PFSK-1 (cell line): ENCODE data around the gene RAB21.

Experiments used
- FOXP2 ChIP-seq: optimal IDR thresholded peaks from 2 replicates; pipeline ENCODE3; 2011; ENCODE audit warnings: borderline replicate concordance, control low read depth, inconsistent platforms; ENCODE audit not compliant: insufficient read depth; ENCODE audit errors: extremely low read length, extremely low read depth
- POLR2AphosphoS5 ChIP-seq: IDR thresholded peaks from 2 replicates; pipeline ENCODE4 v1.6.1; 2012; ENCODE audit warnings: low read depth, mild to moderate bottlenecking, control low read depth, low read length, moderate library complexity
- REST ChIP-seq, 2 experiments: IDR thresholded peaks; 2 replicates each; pipeline versions ENCODE4 v1.6.1 to v1.8.0; 2011 to 2012; ENCODE audit warnings: low read depth in 2 of 2, low read length in 2 of 2, control low read depth in 1 of 2, inconsistent platforms in 1 of 2, mild to moderate bottlenecking in 1 of 2, moderate library complexity in 1 of 2; ENCODE audit not compliant: insufficient read depth in 1 of 2
- SIN3A ChIP-seq: IDR thresholded peaks from 2 replicates; pipeline ENCODE4 v1.6.1; 2012; ENCODE audit warnings: mild to moderate bottlenecking, low read length, moderate library complexity, borderline replicate concordance; ENCODE audit not compliant: insufficient read depth
- TAF1 ChIP-seq: IDR thresholded peaks from 2 replicates; pipeline ENCODE4 v1.6.1; 2012; ENCODE audit warnings: low read length, control low read depth, borderline replicate concordance; ENCODE audit not compliant: insufficient read depth

RAB21 gene

GRCh38 chr12:71744522-71745300 lies 10.0 kb upstream of the RAB21 start:
- no peak for TF ChIP-seq REST (IDR thresholded peaks at IDR 0.05; ENCODE audit: insufficient read depth in 1 of 2, low read depth in 2 of 2, low read length in 2 of 2)
- no peak for TF ChIP-seq FOXP2
- TF ChIP-seq SIN3A: no peak
- TF ChIP-seq TAF1: no peak
- no peak for TF ChIP-seq POLR2AphosphoS5

- no peak for TF ChIP-seq REST (IDR thresholded peaks at IDR 0.05; ENCODE audit: insufficient read depth in 1 of 2, low read depth in 2 of 2, low read length in 2 of 2)
- TF ChIP-seq FOXP2: no peak
- TF ChIP-seq TAF1: no peak
- TF ChIP-seq SIN3A: no peak
- TF ChIP-seq POLR2AphosphoS5: no peak
These were observed 7.6 kb upstream of the RAB21 start for GRCh38 chr12:71746974-71747611.

GRCh38 chr12:71748081-71748850 lies 6.4 kb upstream of the RAB21 start:
- TF ChIP-seq POLR2AphosphoS5 (no peak), FOXP2 (no peak), REST (IDR thresholded peaks at IDR 0.05; ENCODE audit: insufficient read depth in 1 of 2, low read depth in 2 of 2, low read length in 2 of 2) (no peak)

GRCh38 chr12:71749666-71750065 lies 5.0 kb upstream of the RAB21 start:
- TF ChIP-seq REST (IDR thresholded peaks at IDR 0.05; ENCODE audit: insufficient read depth in 1 of 2, low read depth in 2 of 2, low read length in 2 of 2) (no peak), POLR2AphosphoS5 (no peak), FOXP2 (no peak), SIN3A (no peak), TAF1 (no peak)
